Measurements from ENCODE around the gene PRR23E.

PRR23E gene

DNA sequence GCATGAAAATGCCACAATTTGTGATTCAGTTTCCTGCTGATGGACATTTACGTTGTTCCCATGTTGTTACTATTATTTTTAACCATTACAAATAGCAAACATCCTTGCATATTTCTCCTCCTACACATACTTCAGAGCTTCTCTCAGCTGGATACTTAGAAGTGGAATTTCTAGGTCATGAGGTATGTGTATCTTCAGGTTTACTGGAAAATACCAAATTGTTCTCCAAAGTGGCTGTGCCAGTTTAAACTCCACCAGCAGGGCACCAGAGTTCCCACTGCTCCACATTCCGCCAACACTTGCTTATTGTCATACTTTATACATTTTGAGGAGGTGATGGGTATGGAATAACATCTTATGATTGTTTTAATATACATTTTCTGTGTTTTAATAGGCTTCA, 45.7 kb downstream of the PRR23E start:
- no peak overlapping the region for H3K4me3 ChIP-seq (ENCODE audit: low read length)
- TF ChIP-seq, protein P1, sequence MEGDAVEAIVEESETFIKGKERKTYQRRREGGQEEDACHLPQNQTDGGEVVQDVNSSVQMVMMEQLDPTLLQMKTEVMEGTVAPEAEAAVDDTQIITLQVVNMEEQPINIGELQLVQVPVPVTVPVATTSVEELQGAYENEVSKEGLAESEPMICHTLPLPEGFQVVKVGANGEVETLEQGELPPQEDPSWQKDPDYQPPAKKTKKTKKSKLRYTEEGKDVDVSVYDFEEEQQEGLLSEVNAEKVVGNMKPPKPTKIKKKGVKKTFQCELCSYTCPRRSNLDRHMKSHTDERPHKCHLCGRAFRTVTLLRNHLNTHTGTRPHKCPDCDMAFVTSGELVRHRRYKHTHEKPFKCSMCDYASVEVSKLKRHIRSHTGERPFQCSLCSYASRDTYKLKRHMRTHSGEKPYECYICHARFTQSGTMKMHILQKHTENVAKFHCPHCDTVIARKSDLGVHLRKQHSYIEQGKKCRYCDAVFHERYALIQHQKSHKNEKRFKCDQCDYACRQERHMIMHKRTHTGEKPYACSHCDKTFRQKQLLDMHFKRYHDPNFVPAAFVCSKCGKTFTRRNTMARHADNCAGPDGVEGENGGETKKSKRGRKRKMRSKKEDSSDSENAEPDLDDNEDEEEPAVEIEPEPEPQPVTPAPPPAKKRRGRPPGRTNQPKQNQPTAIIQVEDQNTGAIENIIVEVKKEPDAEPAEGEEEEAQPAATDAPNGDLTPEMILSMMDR (conservative IDR thresholded peaks at IDR 0.05; ENCODE audit: low read depth, low read length): no peak
- DNase-seq (ENCODE audit: low read depth): no peak

DNA sequence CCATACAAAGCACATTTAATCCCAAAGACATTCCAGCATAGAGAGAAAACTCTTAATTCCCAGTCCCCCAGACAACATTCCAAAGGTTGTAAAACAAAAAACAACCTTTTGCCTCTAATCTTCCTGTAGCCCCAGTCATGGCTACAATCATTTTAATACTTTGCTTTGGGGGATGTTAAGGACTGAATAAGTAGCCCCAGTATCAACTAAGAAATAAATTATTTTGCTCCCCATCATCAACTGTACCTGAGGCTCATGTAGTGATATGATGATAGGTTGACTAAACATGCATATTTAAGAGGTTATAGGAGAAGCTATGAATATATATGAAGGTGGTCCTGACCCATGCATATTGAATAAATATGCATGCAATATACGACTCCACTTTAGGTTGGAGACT, 54.4 kb downstream of the PRR23E start:
- DNase-seq (ENCODE audit: low read depth): no peak
- TF ChIP-seq, protein P1 (conservative IDR thresholded peaks at IDR 0.05; ENCODE audit: low read depth, low read length): no peak
- H3K4me3 ChIP-seq (ENCODE audit: low read length): no peak overlapping the region
